ENCODE data around the gene KIF26A. TPM values are rescaled to one million over a fixed set of nuclear protein-coding genes. Genes with fewer than 3 reads are reported as not detected.

KIF26A gene
- total RNA-seq, 4 donors from 2014 or later: 4.6 to 7.2 (median 5.6) TPM

GRCh38 chr14:104228221-104228620 lies 89.8 kb downstream of the KIF26A start:
- no peak overlapping the region for H3K27ac ChIP-seq (replicated peaks in 1 of 4)
- TF ChIP-seq POLR2AphosphoS5 (IDR thresholded peaks at IDR 0.05): no peak
- WGBS: 74% methylated on average over 6 of the region's 7 CpGs
- peaks cover 0 to 16% (median 9%) of the 10 kb centered on the region in 4 donors for H3K9me3 ChIP-seq
- H3K36me3 ChIP-seq: no peaks in the 10 kb centered on the region
- H3K4me3 ChIP-seq: no peak overlapping the region
- H3K27me3 ChIP-seq: peaks cover 0 to 27% (median 3%) of the 10 kb centered on the region in 4 donors
- peaks cover 6 to 15% (median 9%) of the 10 kb centered on the region in 4 donors for H3K4me1 ChIP-seq
- no peak for DNase-seq (ENCODE audit: extremely low spot score)
- intact Hi-C loops (cut with DNase I): no loop called here

- Histone ChIP-seq H3K36me3 (no peaks in the 10 kb centered on the region), H3K27ac (replicated peaks in 1 of 4) (no peak overlapping the region), H3K4me3 (no peak overlapping the region), H3K4me1 (peaks cover under 1 to 8% (median 2%) of the 10 kb centered on the region in 4 donors), H3K27me3 (peaks cover 0 to 19% (median 0%) of the 10 kb centered on the region in 4 donors), H3K9me3 (peaks cover 0 to 20% (median 11%) of the 10 kb centered on the region in 4 donors)
- intact Hi-C loops (cut with DNase I): no loop called here
- TF ChIP-seq POLR2A (IDR thresholded peaks at IDR 0.05; ENCODE audit: low read depth) (no peak), EP300 (IDR thresholded peaks at IDR 0.05) (no peak), CTCF (IDR thresholded peaks at IDR 0.05) (no peak), POLR2AphosphoS5 (IDR thresholded peaks at IDR 0.05) (no peak)
- no peak for DNase-seq (ENCODE audit: extremely low spot score)
- 83% methylated on average over 14 of the region's 17 CpGs for WGBS
Observed at GRCh38 chr14:104228716-104229533, 90.5 kb downstream of the KIF26A start.

GRCh38 chr14:104229534-104230055 lies 91.2 kb downstream of the KIF26A start:
- peaks cover 0 to 26% (median 14%) of the 10 kb centered on the region in 4 donors for H3K9me3 ChIP-seq
- no peak overlapping the region for H3K27ac ChIP-seq (replicated peaks in 1 of 4)
- H3K27me3 ChIP-seq: peaks cover 0 to 13% (median 0%) of the 10 kb centered on the region in 4 donors
- 100% methylated on average over 2 of the region's 23 CpGs for WGBS
- intact Hi-C loops (cut with DNase I): no loop called here
- DNase-seq (ENCODE audit: extremely low spot score): no peak
- H3K4me3 ChIP-seq: no peak overlapping the region
- no peaks in the 10 kb centered on the region for H3K36me3 ChIP-seq
- TF ChIP-seq EP300 (IDR thresholded peaks at IDR 0.05) (no peak), POLR2AphosphoS5 (IDR thresholded peaks at IDR 0.05) (no peak), POLR2A (IDR thresholded peaks at IDR 0.05; ENCODE audit: low read depth) (no peak), CTCF (IDR thresholded peaks at IDR 0.05) (no peak)
- H3K4me1 ChIP-seq: peaks cover 0 to under 1% (median 0%) of the 10 kb centered on the region in 4 donors

GRCh38 chr14:104230119-104230815 lies 91.9 kb downstream of the KIF26A start:
- no peak overlapping the region for H3K4me3 ChIP-seq
- TF ChIP-seq EP300 (IDR thresholded peaks at IDR 0.05) (no peak), POLR2A (IDR thresholded peaks at IDR 0.05; ENCODE audit: low read depth) (no peak), POLR2AphosphoS5 (IDR thresholded peaks at IDR 0.05) (no peak), CTCF (IDR thresholded peaks at IDR 0.05) (no peak)
- H3K36me3 ChIP-seq: no peaks in the 10 kb centered on the region
- no peak overlapping the region for H3K27ac ChIP-seq (replicated peaks in 1 of 4)
- 78% methylated on average over 19 of the region's 19 CpGs for WGBS
- DNase-seq (ENCODE audit: extremely low spot score): no peak
- no peaks in the 10 kb centered on the region for H3K4me1 ChIP-seq
- intact Hi-C loops (cut with DNase I): no loop called here
- H3K9me3 ChIP-seq: peaks cover 0 to 27% (median 14%) of the 10 kb centered on the region in 4 donors
- H3K27me3 ChIP-seq: peaks cover 0 to 8% (median 0%) of the 10 kb centered on the region in 4 donors

Small RNA genes lying within 50 kb of the gene (small RNA-seq; reads per million reads assigned to genes)
- 2.4 to 6.2 (median 6.1) reads per million in 3 donors for gene MIR203A

Other genes with a start within 250 kb of the KIF26A start
- 1 to 10 TPM; 2.0 to 3.2 (median 2.6) TPM for gene TDRD9, start 210.1 kb upstream of the KIF26A start, total RNA-seq
- gene RD3L, start 196.1 kb upstream of the KIF26A start, total RNA-seq: not detected
- gene ASPG, start 52.9 kb upstream of the KIF26A start, total RNA-seq: under 1 TPM in 3 of 4 donors, not detected in 1; 0.33 to 0.75 (median 0.45) TPM

Data from esophagus muscularis mucosa (tissue), 4 donors.